ENCODE results near the gene TMPRSS11F. TPM values are rescaled to one million over a fixed set of nuclear protein-coding genes. Genes with fewer than 3 reads are reported as not detected.

The TMPRSS11F gene
- total RNA-seq, 4 donors from 2014 or later = 0.52 TPM; not detected in 3

GRCh38 chr4:68082758-68083157, 46.9 kb downstream of the TMPRSS11F start:
- no peak for ATAC-seq
- TF ChIP-seq CTCF (IDR thresholded peaks at IDR 0.05) (no peak), EP300 (IDR thresholded peaks at IDR 0.05) (no peak), POLR2A (IDR thresholded peaks at IDR 0.05) (no peak), POLR2AphosphoS5 (IDR thresholded peaks at IDR 0.05) (no peak)
- Histone ChIP-seq H3K9me3 (no peaks in the 10 kb centered on the region), H3K27me3 (no peaks in the 10 kb centered on the region), H3K4me3 (no peak overlapping the region), H3K4me1 (no peaks in the 10 kb centered on the region), H3K36me3 (no peaks in the 10 kb centered on the region), H3K27ac (no peak overlapping the region)
- 50% methylated on average over 1 of the region's 1 CpG; no CpG with 5 or more reads in 1 of the 2 donors for WGBS, 2 donors (ENCODE audit: low coverage in 1 of 2)

GRCh38 chr4:68079928-68080327, 49.7 kb downstream of the TMPRSS11F start:
- TF ChIP-seq EP300 (IDR thresholded peaks at IDR 0.05) = no peak
- H3K4me1 ChIP-seq = no peaks in the 10 kb centered on the region
- H3K9me3 ChIP-seq = no peaks in the 10 kb centered on the region
- no peaks in the 10 kb centered on the region for H3K27me3 ChIP-seq
- no peak overlapping the region for H3K27ac ChIP-seq
- H3K4me3 ChIP-seq = no peak overlapping the region
- ATAC-seq = no peak
- no peaks in the 10 kb centered on the region for H3K36me3 ChIP-seq

GRCh38 chr4:68077737-68078136, 51.9 kb downstream of the TMPRSS11F start:
- Histone ChIP-seq H3K9me3 (no peaks in the 10 kb centered on the region), H3K36me3 (no peaks in the 10 kb centered on the region), H3K27ac (no peak overlapping the region), H3K4me1 (no peaks in the 10 kb centered on the region), H3K27me3 (no peaks in the 10 kb centered on the region), H3K4me3 (no peak overlapping the region)
- ATAC-seq = no peak
- WGBS, 2 donors (ENCODE audit: low coverage in 1 of 2) = 100% methylated on average over 1 of the region's 8 CpGs; no CpG with 5 or more reads in 1 of the 2 donors
- TF ChIP-seq POLR2AphosphoS5 (IDR thresholded peaks at IDR 0.05) (no peak), CTCF (IDR thresholded peaks at IDR 0.05) (no peak), POLR2A (IDR thresholded peaks at IDR 0.05) (no peak), EP300 (IDR thresholded peaks at IDR 0.05) (no peak)

GRCh38 chr4:68077301-68077700, 52.4 kb downstream of the TMPRSS11F start:
- Histone ChIP-seq H3K36me3 (no peaks in the 10 kb centered on the region), H3K27ac (no peak overlapping the region), H3K4me1 (no peaks in the 10 kb centered on the region), H3K4me3 (no peak overlapping the region), H3K9me3 (no peaks in the 10 kb centered on the region), H3K27me3 (no peaks in the 10 kb centered on the region)
- no peak for ATAC-seq
- TF ChIP-seq POLR2AphosphoS5 (IDR thresholded peaks at IDR 0.05) (no peak), EP300 (IDR thresholded peaks at IDR 0.05) (no peak), CTCF (IDR thresholded peaks at IDR 0.05) (no peak), POLR2A (IDR thresholded peaks at IDR 0.05) (no peak)

GRCh38 chr4:68076194-68076593, 53.5 kb downstream of the TMPRSS11F start:
- H3K9me3 ChIP-seq = no peaks in the 10 kb centered on the region
- no peak overlapping the region for H3K4me3 ChIP-seq
- TF ChIP-seq CTCF (IDR thresholded peaks at IDR 0.05) (no peak), POLR2A (IDR thresholded peaks at IDR 0.05) (no peak), EP300 (IDR thresholded peaks at IDR 0.05) (no peak), POLR2AphosphoS5 (IDR thresholded peaks at IDR 0.05) (no peak)
- ATAC-seq = no peak
- WGBS, 2 donors (ENCODE audit: low coverage in 1 of 2) = 82 to 83% methylated on average over 2 of the region's 2 CpGs
- no peak overlapping the region for H3K27ac ChIP-seq
- no peaks in the 10 kb centered on the region for H3K4me1 ChIP-seq
- no peaks in the 10 kb centered on the region for H3K36me3 ChIP-seq
- no peaks in the 10 kb centered on the region for H3K27me3 ChIP-seq

- no peaks in the 10 kb centered on the region for H3K4me1 ChIP-seq
- no peak overlapping the region for H3K4me3 ChIP-seq
- no peaks in the 10 kb centered on the region for H3K27me3 ChIP-seq
- H3K9me3 ChIP-seq = no peaks in the 10 kb centered on the region
- peak; percentile 70 for ATAC-seq
- H3K36me3 ChIP-seq = no peaks in the 10 kb centered on the region
- TF ChIP-seq CTCF (IDR thresholded peaks at IDR 0.05) (no peak), EP300 (IDR thresholded peaks at IDR 0.05) (no peak), POLR2AphosphoS5 (IDR thresholded peaks at IDR 0.05) (no peak), POLR2A (IDR thresholded peaks at IDR 0.05) (no peak)
- no peak overlapping the region for H3K27ac ChIP-seq
Observed at GRCh38 chr4:68074397-68074796, 55.3 kb downstream of the TMPRSS11F start.

Measured in gastroesophageal sphincter (tissue), 4 donors.